ENCODE measurements around the gene PFDN6.

The PFDN6 gene

DNA sequence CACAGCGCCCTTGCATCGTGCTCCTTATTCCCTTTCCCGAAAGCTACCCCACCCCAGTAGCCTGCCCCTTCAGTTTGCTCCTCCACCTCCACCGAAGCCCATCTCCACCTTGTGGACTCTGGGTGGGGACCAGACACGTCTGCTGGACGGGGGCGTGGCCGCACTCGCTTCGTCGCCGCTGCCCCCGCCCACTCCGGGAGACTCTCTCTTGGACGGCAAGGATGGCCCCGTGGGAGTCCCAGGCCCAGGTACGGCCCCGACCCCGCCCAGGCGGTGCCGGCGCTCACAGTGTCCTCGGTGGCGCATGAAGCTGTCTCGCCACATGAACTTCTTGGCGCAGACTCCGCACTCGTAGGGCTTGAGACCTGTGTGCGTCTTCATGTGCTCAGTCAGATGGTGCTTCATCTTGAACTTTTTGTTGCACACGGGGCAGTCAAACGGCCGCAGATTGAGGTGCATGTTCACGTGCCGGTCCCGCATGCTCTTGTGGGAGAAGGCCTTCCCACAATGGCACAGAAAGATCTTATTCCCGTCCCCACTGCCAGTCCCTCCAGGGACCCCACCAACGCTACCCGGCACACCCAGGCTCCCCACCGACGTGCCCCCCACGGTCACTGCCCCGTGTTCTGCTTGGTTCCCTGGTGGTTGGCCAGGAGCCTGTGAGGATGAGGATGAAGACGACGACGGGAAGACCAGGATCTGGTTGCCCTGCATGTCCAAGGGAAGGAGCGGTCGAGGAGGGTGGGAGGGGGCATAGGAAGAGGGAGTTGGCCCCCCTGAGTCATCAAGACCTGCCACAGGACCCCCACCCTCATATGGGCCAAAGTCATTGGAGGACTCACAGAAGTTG lies 25.8 kb downstream of the PFDN6 start:
- DNase-seq (ENCODE audit: low read depth): peak; percentile 56
- H3K4me3 ChIP-seq (ENCODE audit: low read length): peak overlapping the region; percentile 90
- TF ChIP-seq, protein P1, sequence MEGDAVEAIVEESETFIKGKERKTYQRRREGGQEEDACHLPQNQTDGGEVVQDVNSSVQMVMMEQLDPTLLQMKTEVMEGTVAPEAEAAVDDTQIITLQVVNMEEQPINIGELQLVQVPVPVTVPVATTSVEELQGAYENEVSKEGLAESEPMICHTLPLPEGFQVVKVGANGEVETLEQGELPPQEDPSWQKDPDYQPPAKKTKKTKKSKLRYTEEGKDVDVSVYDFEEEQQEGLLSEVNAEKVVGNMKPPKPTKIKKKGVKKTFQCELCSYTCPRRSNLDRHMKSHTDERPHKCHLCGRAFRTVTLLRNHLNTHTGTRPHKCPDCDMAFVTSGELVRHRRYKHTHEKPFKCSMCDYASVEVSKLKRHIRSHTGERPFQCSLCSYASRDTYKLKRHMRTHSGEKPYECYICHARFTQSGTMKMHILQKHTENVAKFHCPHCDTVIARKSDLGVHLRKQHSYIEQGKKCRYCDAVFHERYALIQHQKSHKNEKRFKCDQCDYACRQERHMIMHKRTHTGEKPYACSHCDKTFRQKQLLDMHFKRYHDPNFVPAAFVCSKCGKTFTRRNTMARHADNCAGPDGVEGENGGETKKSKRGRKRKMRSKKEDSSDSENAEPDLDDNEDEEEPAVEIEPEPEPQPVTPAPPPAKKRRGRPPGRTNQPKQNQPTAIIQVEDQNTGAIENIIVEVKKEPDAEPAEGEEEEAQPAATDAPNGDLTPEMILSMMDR (IDR thresholded peaks at IDR 0.05; ENCODE audit: insufficient read depth, low read depth, low read length, missing control alignments): no peak

DNA sequence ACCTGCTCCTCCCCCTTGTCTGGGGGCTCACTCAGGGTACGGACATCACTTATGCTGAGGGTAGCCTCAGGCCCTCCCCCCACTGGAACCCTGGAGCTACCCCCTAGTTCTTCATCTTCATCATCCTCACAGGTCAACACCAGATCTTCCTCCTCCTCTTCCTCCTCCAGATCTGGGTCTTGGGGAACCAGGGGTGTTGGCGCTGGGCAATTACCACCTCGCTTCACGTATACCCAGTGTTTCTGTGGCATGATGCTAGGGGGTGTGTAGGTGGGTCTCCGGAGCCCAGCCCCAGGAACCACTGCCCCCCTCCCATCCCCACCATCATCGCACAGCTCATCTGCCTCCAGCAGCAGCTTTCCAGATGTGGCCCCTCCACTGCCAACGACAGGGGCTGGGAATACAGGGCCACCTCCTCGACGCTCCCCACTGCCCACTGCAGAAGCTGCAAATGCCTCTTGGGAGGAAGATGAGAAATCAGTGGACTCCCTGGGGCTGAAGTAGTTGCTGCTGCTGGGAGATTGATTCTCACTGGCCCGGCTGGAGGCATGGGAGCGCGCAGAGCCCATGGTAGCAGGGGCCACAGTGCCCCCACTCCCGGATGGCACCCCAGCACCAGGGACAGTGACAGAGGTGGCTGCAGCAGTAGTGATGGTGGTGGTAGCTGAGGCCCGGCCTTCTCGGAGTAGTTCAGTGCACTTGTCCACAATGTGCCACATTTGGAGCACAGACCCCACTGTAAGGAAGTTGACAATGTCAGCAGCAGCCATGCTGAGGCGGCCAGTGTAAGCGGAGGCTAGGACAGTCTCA lies 26.6 kb downstream of the PFDN6 start:
- no peak for DNase-seq (ENCODE audit: low read depth)
- no peak overlapping the region for H3K4me3 ChIP-seq (ENCODE audit: low read length)
- TF ChIP-seq, protein P1 (IDR thresholded peaks at IDR 0.05; ENCODE audit: insufficient read depth, low read depth, low read length, missing control alignments): no peak

DNA sequence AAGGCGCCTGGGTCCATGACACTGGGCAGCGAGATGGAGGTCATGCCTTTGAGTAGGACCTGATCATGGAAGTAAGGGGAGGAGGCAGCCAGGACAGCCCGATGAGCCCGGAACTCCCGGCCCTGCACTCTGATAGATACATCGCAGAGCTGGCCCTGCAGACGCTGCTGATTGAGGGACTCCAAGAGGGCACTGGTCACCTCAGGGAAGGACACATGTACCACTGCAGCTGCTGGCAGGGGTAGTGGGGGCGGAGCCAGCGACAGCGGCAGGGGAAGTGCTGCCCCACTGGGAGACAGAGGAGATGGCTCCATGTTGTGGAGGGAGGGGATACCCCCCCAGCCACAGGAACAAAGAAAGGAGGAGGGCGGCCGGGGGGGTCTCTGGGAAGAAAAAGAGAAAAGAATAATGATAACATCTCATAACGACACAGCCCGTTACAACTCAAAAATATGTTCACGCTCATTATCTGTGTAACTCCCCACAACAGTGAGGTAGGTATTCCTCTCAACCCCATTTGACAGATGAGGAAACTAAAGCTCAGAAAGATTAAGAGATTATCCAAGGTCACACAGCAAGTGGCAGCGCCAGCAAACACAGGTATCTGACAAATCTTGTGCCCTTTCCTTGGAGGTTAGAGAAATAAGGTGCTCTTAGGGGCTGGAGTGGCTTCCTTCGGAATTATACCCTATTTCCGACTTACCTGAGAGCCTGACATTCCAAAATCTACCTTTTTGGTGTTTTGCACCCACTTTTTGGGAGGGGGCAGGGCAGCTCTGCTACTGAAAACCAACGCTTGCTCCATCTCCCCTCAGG lies 27.4 kb downstream of the PFDN6 start:
- DNase-seq (ENCODE audit: low read depth): no peak

DNA sequence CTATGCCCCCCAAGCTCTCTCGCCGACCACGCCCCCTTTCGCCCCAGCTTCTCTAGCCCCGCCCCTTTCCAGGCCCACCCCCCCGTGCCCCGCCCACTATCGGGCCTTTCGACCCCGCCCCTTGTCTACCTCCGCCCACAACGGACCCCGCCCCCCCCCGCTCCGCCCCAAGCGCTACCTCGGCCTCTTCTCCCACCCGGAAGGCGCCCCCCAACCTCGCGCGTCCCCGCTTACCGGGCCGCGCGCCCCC lies 27.9 kb downstream of the PFDN6 start:
- DNase-seq (ENCODE audit: low read depth): no peak

More for the DNA sequence above, 27.4 kb downstream of the PFDN6 start:
- TF ChIP-seq, protein P1 (IDR thresholded peaks at IDR 0.05; ENCODE audit: insufficient read depth, low read depth, low read length, missing control alignments): no peak
- peak overlapping the region; percentile 68 for H3K4me3 ChIP-seq (ENCODE audit: low read length)

DNA sequence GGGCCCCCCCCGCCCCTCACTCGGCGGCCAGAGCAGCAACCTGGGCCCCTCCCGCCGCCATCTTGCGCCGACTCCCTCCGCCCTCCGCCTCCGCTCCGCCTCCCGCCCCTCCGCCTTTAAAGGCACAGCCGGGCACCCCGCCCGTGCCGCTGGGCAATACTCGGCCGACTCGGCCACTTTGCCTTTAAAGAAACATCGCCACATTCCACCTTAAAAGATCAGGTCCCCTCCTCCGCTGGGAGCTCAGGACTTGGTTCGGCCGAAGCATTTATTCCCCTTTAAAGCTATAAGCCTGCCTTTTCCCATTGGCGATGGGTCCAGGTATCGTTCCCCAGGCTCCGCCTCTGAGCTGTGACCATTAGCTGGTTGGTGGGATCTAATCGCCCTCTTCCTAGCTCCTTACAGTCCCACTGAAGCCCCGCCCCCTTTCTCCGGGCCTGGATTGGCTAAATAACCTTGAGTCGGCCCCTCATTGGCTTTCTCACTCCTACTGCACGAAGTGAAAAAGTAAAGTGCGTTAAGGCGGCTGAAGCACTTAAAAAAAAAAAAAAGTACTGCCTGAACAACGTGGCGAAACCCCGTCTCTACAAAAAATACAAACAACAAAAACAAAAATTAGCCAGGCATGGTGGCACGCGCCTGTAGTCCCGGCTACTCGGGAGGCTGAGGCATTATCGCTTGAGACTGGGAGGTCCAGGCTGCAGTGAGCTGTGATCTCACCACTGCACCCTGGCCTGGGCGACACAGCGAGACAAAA lies 28.4 kb downstream of the PFDN6 start, which contains the start of gene ZBTB22:
Gene ZBTB22 (minus strand): TSS at position 76 of the 757 bp plus-strand sequence. CDS start 828 bp downstream, outside the sequence.
- DNase-seq (ENCODE audit: low read depth): peak; percentile 100
- peak within 1 kb of the TSS; percentile 68 for H3K4me3 ChIP-seq (ENCODE audit: low read length)
- TF ChIP-seq, protein P1 (IDR thresholded peaks at IDR 0.05; ENCODE audit: insufficient read depth, low read depth, low read length, missing control alignments): no peak

More for the DNA sequence above, 27.9 kb downstream of the PFDN6 start:
- H3K4me3 ChIP-seq (ENCODE audit: low read length): peak overlapping the region; percentile 68
- TF ChIP-seq, protein P1 (IDR thresholded peaks at IDR 0.05; ENCODE audit: insufficient read depth, low read depth, low read length, missing control alignments): no peak
